Suppressor macrophage treated with lipopolysaccharide for 4 hours (primary cell): ENCODE data around the gene CASZ1.

Experiments
- DNase-seq: peaks from one replicate; pipeline ENCODE4 v3.0.0-alpha.2; 2020

Gene CASZ1

DNA sequence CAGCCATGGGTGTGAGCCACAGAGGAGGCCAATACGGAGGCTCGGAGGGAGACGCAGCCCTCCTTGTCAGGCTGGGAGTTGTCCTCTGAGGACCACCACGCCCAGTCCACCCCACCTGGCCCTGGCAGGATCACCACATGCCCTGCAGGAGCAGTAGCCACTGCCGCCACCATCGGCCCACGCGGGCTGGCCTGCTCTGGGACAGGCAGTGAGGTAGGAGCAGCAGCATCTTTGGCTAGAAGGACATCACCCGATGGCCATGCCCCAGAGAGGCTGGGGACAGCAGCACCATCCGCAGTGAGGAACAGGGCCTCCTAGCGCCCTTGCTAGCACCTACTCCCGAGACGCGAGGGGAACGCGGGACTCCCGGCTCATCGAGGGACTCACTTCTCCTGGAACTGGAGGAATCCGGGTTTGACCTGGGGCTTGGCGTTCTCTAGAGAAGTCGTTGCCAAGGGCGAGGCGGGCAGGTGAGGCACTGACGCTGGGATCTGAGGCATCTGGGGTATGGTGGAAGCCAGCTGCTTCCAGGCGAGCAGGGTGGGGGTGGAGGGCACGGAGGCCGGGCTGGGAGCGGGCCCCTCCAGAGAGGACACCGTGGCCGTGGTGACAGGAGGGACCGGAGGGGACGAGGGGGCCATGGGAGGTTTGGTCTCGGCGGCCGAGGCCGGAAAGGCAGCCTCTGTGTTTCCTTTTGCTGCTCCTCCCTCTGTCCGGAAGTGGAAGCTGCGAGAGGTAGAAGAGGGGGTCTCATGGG is 148.9 kb downstream of the CASZ1 start:
- no peak for DNase-seq

GRCh38 chr1:10646347-10646861 is 150.0 kb downstream of the CASZ1 start:
- peak; percentile 16 for DNase-seq

DNA sequence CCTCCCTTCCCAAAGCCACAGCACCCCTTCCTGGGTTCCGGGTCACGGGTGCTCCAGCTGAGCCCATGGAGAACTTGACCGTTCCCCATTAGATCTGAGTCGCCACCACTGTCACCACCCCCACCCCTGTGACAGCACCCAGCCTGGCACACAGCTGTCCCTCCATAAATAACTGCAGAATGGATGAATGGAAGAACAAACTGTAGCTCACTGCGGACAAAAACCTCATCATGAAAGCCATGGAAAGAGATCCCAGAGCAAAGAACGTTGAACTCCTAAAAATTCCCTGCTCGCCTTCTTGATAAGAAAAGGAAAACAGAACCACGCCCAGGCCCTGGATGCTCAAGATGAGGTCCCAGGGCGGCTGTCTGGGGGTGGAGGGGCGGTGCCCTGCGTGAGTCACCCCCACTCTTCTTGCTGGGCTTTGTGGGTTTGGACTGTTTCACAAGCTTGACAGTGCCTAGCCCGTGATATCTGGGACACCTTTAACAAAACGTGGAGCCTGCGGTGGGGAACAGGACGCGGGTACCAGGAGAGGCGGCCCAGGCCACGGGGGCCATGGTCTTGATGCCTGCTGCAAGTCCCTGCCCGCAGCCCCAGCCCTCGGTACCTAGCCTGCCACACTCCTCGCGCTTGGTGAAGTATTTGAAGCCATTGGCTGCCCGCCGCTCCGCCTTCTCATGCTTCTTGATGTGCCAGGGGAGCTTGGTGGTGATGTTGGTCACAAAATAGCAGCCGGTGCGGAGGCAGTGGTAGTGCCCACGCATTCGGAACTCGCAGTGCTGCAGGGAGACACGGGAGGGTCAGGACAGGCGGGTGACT is 151.9 kb downstream of the CASZ1 start:
- DNase-seq: peak; percentile 32

DNA sequence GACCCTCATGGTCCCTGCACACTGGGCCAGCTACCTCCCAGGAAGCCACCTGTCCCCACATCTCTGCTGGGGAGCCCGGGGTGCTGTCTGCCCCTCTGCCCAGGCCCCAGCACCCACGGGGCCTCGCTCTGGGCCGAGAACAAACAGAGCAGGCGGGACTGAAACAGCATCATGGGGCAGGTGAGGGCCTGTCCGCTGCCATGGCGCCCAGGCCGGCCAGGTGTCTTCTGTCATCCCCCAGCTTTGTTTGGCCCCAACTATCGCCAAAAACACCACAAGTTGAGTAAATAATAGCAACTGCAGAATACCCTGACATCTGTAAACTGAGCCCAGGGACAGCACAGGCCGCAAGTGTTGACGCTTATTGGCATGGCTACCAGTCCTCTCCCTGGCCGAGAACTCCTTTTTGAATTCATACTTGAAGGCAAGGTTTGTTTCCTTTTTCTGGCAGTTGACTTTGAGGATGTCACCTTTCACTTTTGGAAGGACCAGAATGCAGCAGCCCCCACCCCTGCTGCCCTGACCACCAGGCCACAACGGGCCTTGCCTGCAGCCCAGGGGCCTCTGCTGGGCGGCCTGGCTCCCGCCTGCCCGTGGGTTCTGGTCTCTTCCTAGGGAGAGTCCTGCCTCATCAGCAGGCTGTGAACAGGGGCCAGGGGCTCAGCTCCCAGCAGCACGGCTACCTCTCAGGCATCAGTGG is 152.7 kb downstream of the CASZ1 start:
- no peak for DNase-seq

GRCh38 chr1:10642403-10643080 is 153.9 kb downstream of the CASZ1 start:
- DNase-seq: no peak

DNA sequence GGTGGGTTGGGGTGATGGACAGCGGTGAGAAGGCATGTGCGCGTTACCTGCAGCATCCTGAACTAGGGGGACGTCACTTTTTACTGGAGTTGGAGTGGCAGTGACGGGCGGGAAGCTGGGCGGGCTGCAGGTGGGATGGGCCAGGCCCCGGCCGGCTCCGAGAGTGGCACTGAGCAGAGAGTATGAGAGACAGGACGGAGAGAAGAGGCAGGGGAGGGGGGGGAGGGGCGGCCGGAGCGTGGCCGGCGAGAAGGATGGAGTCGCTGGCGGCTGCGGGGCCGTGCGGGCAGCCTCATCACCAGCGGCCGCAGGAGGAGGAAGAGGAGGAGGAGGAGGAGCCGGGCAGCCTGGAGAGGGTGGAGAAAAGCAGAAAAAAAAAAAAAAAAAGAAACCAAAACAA is 154.5 kb downstream of the CASZ1 start:
- DNase-seq: no peak

GRCh38 chr1:10640843-10641553 is 155.4 kb downstream of the CASZ1 start:
- no peak for DNase-seq

- no peak for DNase-seq
Observed at GRCh38 chr1:10639775-10640578, 156.5 kb downstream of the CASZ1 start.

GRCh38 chr1:10639011-10639774 is 157.3 kb downstream of the CASZ1 start:
- DNase-seq: no peak

GRCh38 chr1:10638559-10639005 is 157.9 kb downstream of the CASZ1 start:
- no peak for DNase-seq

DNA sequence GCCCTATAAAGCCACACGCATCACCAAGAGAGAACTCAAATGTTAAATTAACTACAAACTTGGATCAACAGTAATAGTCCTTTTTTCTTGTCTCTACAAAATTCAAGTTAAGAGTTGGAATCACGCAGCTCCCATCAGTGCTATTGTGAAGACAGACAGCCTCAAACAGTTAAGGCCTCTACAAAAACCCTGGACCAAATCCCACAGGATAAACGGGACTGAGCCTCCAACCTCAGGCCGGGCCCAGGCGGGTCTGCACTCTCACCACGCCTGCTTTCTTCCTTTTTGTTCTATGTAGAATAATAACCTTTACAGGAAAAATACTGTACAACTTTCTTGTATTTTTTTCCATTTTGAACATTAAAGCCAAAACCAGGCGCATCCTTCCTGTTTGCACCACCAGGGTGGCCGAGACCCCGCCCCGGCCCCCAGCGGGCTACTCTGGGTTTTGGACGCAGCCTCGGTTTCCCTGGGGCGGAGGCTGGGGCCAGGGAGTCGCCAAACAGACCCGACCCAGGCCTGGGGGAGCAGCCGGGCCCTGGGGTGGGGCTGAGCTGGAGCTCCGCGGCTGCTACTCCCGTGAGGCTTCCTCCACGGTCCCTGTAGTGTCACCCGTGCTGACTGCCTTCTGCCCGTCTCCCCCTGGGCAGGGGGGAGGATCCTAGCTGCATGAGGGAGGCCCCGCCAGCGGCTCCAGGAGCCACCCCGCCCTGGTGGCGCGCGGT is 158.4 kb downstream of the CASZ1 start:
- DNase-seq: no peak

- no peak for DNase-seq
Observed at GRCh38 chr1:10637400-10637799, 159.0 kb downstream of the CASZ1 start.

- DNase-seq: no peak
Observed at GRCh38 chr1:10635992-10636391, 160.5 kb downstream of the CASZ1 start.

DNA sequence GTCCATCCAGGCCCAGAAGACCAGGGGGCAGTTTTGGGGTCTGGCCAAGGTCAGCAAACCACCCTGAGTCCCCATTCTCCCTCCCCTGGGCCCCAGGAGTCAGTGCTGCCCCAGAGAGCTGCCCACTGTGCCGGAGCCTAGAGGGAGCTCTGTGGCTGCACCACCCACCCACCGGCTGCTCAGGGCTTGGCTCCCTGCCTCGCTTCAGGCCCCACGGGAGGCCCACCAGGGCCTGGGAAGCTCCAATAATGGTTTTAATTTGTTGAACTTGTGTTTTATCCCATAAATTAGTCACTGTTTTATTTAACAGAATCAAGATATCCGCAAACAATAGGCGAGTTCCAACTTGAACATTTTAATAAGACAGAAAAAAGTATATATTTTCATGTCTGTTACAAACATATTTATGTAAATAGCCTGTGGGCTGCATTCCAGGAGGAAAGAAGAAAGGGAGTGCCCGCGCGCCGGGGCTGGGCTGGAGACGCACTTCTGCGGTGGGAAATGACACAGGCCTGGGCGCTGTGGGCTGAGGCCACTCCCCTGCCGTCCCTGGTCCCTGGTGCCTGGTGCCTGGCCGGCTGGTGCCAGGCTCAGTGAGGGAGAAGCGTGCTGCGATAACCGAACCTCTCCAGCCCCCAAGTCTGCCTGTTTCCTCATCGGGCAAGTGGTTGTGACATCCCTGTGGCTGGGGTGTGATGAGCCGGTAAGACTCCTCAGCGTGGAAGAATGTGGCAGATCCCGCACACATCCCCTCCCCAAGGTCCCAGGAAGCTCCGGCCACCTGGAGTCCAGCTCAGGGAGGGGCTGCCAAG is 161.2 kb downstream of the CASZ1 start:
- DNase-seq: no peak

DNA sequence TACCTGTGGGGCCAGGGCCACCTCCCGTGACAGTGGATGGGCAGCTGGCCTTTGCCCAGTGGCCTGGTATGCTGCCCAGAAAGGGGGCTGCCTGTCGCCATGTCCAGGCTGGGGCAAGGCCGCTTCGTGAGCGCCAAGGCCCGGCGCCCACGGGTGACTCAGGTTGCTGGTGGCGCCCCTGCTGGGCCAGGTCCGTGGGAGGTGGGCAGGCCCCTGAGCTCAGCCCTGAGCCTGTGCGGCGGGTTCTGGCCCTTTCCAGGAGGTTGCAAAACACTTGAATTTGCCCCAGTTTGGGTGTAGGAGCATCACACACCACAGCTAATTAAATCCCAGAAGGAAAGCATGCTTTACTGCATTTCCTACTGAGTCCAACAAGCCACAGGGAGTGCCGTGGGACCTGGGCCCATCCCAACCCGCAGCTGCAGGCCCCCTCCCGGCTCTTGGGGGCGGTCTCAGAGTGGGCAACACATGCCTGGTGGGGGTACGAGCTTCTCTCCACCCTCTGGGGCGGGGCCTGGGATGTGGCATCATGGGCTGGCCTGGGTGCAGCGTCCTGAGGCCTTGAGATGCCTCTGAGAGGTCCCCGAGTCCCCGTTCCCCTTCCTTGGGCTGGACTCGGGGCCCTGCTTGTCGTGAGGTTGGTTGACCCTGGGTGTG is 161.9 kb downstream of the CASZ1 start:
- no peak for DNase-seq

DNA sequence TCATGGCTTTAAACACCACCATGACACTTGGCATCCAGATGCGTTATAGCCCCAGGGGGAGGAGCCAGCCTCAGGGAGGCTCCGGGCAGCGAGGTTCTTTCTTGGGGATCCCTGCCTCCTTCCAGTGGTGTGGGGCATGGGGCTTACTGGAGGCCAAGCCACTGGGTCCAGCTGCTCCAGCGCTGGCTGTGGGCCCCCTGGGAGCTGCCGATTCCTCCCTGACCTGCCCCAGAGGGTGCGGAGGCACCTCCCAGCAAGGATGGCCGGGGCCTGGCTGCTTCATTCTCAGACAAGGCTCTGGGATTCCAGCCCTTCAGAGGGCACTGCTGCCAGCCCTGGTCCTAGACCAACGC is 162.4 kb downstream of the CASZ1 start:
- no peak for DNase-seq

DNA sequence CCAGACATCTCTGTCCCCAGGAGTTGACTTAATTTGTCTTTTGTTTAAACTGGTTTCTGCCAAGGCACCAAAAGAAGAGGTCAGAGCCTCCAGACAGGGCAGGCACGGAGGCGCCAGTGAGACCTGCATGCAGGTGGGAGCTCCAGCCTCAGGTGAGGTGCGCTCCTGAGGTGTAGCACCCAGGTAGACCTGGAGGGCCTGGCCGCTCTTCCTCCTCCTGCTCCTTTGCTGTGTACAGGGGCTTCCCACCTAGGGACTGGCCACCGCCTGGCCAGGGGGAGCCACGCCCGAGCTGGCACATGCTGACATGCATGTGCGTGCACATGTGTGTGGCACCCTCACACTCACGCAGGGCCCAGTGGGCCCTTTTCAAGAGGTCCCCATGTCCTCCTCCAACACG is 163.0 kb downstream of the CASZ1 start:
- no peak for DNase-seq

DNA sequence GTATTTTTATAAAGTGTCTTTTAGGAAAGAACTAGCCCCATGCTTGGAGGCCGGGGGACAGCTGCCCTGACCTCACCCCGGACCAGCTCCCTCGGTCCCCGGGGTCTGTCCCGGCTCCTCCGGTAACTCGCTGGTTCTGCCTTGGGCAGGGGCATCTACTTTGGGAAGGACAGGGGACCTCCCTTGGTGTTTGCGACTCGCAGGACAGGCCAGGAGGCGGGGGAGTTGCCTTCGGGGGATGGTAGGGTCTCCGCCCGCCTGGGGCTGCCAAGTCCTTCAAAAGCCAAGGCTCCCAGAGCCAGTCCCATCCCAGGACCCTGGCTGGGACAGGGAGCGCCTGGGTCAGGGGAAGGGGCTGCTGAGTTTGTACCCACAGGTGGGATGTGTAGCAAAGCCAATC is 163.8 kb downstream of the CASZ1 start:
- no peak for DNase-seq
